SK-N-SH (cell line): ENCODE measurements around the gene TMTC4. TPM values are rescaled to one million over a fixed set of nuclear protein-coding genes. Genes with fewer than 3 reads are reported as not detected.

Experiments
- CTCF ChIA-PET: fragments of 300-600, 350-600 bp; formaldehyde crosslinking; extraction: SDS; loops from one replicate; lab custom pipeline; 2021; lab: Yijun Ruan, JAX
- POLR2A ChIA-PET: fragments of 350-600 bp; sonication (Branson Sonifier 250); formaldehyde crosslinking; extraction: SDS; loops from one replicate; lab custom pipeline; 2020; ENCODE audit warnings: antibody characterized with exemption, inconsistent platforms; lab: Yijun Ruan, JAX
- DNase-seq: peaks from one replicate; pipeline ENCODE4 v3.0.0; 2012
- H2AFZ ChIP-seq: fragments of 200-600 bp; sonication (generic); 2 replicates; pipeline ENCODE4 v1.8.1; 2016; ENCODE audit warnings: antibody characterized with exemption, mild to moderate bottlenecking, low read depth
- H3F3A ChIP-seq: fragments of 200-600 bp; sonication (generic); replicated peaks from 2 replicates; pipeline ENCODE3; 2016; ENCODE audit warnings: antibody characterized with exemption, mild to moderate bottlenecking; ENCODE audit not compliant: insufficient read depth
- H3K27ac ChIP-seq, 2 experiments: fragments of 200-500 bp in 1 of 2; fragments of 200-600 bp in 1 of 2; sonication (Bioruptor generic) in 1 of 2; sonication (generic), shearing (Covaris generic) in 1 of 2; 2 replicates each; pipeline versions ENCODE4 v1.5.1 to v1.6.1; 2014 to 2016; ENCODE audit warnings: low read depth in 2 of 2, inconsistent platforms in 1 of 2, low read length in 1 of 2, mild to moderate bottlenecking in 1 of 2, mixed read lengths in 1 of 2
- H3K27me3 ChIP-seq: fragments of 200-600 bp; sonication (generic), shearing (Covaris generic); 2 replicates; pipeline ENCODE4 v1.6.1; 2016; ENCODE audit warnings: mixed run types; ENCODE audit not compliant: insufficient read depth
- H3K36me3 ChIP-seq, 2 experiments: fragments of 200-500 bp in 1 of 2; fragments of 200-600 bp in 1 of 2; sonication (Bioruptor generic) in 1 of 2; sonication (generic) in 1 of 2; replicated peaks in 1 of 2; 2 replicates each; pipeline versions ENCODE3 to v1.5.1; 2014 to 2016; ENCODE audit warnings: low read length in 1 of 2, mild to moderate bottlenecking in 1 of 2; ENCODE audit not compliant: insufficient read depth in 2 of 2, control insufficient read depth in 1 of 2
- H3K4me1 ChIP-seq, 2 experiments: fragments of 200-500 bp in 1 of 2; fragments of 200-600 bp in 1 of 2; sonication (Bioruptor generic) in 1 of 2; sonication (generic), shearing (Covaris generic) in 1 of 2; 2 replicates each; pipeline versions ENCODE4 v1.5.1 to v1.6.1; 2014 to 2016; ENCODE audit warnings: low read depth in 1 of 2, low read length in 1 of 2, mixed run types in 1 of 2; ENCODE audit not compliant: insufficient read depth in 2 of 2, control insufficient read depth in 1 of 2
- H3K4me2 ChIP-seq: fragments of 200-600 bp; sonication (generic), shearing (Covaris generic); 2 replicates; pipeline ENCODE4 v1.6.1; 2017; ENCODE audit warnings: mixed run types
- H3K4me3 ChIP-seq, 2 experiments: fragments of 200-500 bp in 1 of 2; fragments of 200-600 bp in 1 of 2; sonication (Bioruptor generic) in 1 of 2; sonication (generic), shearing (Covaris generic) in 1 of 2; 2 replicates each; pipeline versions ENCODE4 v1.5.1 to v1.8.1; 2014 to 2016; ENCODE audit warnings: low read depth in 2 of 2, inconsistent platforms in 1 of 2, low read length in 1 of 2, mild to moderate bottlenecking in 1 of 2, mixed read lengths in 1 of 2, moderate library complexity in 1 of 2
- H3K79me2 ChIP-seq: fragments of 200-600 bp; sonication (generic); 2 replicates; pipeline ENCODE4 v1.8.1; 2017; ENCODE audit warnings: mild to moderate bottlenecking; ENCODE audit not compliant: insufficient read depth
- H3K9ac ChIP-seq: fragments of 200-600 bp; sonication (generic); 2 replicates; pipeline ENCODE4 v1.6.1; 2017; ENCODE audit warnings: mixed run types
- H3K9me2 ChIP-seq: fragments of 200-600 bp; sonication (generic); 2 replicates; pipeline ENCODE4 v1.6.1; 2017; ENCODE audit warnings: mixed run types
- H3K9me3 ChIP-seq: fragments of 200-600 bp; sonication (generic); 2 replicates; pipeline ENCODE4 v1.6.1; 2017; ENCODE audit warnings: mixed run types, mild to moderate bottlenecking, moderate library complexity
- H4K20me1 ChIP-seq: fragments of 200-600 bp; sonication (generic); 2 replicates; pipeline ENCODE4 v1.6.1; 2017; ENCODE audit warnings: mild to moderate bottlenecking, mixed run types; ENCODE audit not compliant: insufficient read depth
- CTCF ChIP-seq: fragments of 200-600 bp; sonication (generic); IDR thresholded peaks from 2 replicates; pipeline ENCODE4 v1.6.1; 2017; ENCODE audit warnings: antibody characterized with exemption, mild to moderate bottlenecking, moderate library complexity
- EP300 ChIP-seq, 2 experiments: IDR thresholded peaks; 2 replicates each; pipeline versions ENCODE4 v1.4.0 to v1.6.1; 2012; ENCODE audit warnings: borderline replicate concordance in 1 of 2, low read depth in 1 of 2, low read length in 1 of 2
- EZH2phosphoT487 ChIP-seq: fragments of 200-600 bp; sonication (generic); IDR thresholded peaks from 2 replicates; pipeline ENCODE4 v1.6.1; 2017; ENCODE audit warnings: low read depth, mixed run types, mild to moderate bottlenecking, antibody characterized with exemption, moderate library complexity, borderline replicate concordance
- FOSL2 ChIP-seq: IDR thresholded peaks from 2 replicates; pipeline ENCODE4 v1.4.0; 2012; ENCODE audit warnings: low read depth, mild to moderate bottlenecking, moderate library complexity, borderline replicate concordance
- IRF3 ChIP-seq: fragments of 150-350 bp; IDR thresholded peaks from 2 replicates; pipeline ENCODE4 v1.6.1; 2016; ENCODE audit warnings: mild to moderate bottlenecking, low read depth, low read length
- MEF2A ChIP-seq: IDR thresholded peaks from 2 replicates; pipeline ENCODE4 v1.4.0; 2012; ENCODE audit warnings: low read depth, borderline replicate concordance
- NFIC ChIP-seq: IDR thresholded peaks from 2 replicates; pipeline ENCODE4 v1.4.0; 2012; ENCODE audit warnings: borderline replicate concordance
- RAD21 ChIP-seq: IDR thresholded peaks from 2 replicates; pipeline ENCODE4 v1.6.1; 2012; ENCODE audit warnings: mild to moderate bottlenecking, low read length
- RCOR1 ChIP-seq: fragments of 150-350 bp; IDR thresholded peaks from 2 replicates; pipeline ENCODE4 v1.6.1; 2017; ENCODE audit warnings: antibody characterized with exemption, low read length
- RFX5 ChIP-seq: IDR thresholded peaks from 2 replicates; pipeline ENCODE4 v1.6.1; 2012; ENCODE audit warnings: mild to moderate bottlenecking, improper control_type of control experiment, low read length
- RXRA ChIP-seq: IDR thresholded peaks from 2 replicates; pipeline ENCODE4 v1.4.0; 2012; ENCODE audit warnings: low read depth, mild to moderate bottlenecking, borderline replicate concordance
- SIN3A ChIP-seq: IDR thresholded peaks from 2 replicates; pipeline ENCODE4 v1.6.1; 2012; ENCODE audit warnings: low read depth, mild to moderate bottlenecking, low read length, moderate library complexity, borderline replicate concordance
- SMC3 ChIP-seq: IDR thresholded peaks from 2 replicates; pipeline ENCODE4 v1.6.1; 2012; ENCODE audit warnings: low read depth, low read length, improper control_type of control experiment
- TAF1 ChIP-seq: IDR thresholded peaks from 2 replicates; pipeline ENCODE4 v1.6.1; 2012; ENCODE audit warnings: low read depth, mild to moderate bottlenecking, low read length, moderate library complexity, borderline replicate concordance
- USF1 ChIP-seq: IDR thresholded peaks from 2 replicates; pipeline ENCODE4 v1.4.0; 2012; ENCODE audit warnings: low read depth, borderline replicate concordance
- YY1 ChIP-seq: IDR thresholded peaks from 2 replicates; pipeline ENCODE4 v1.4.0; 2012; ENCODE audit warnings: low read depth, mild to moderate bottlenecking
- ZBTB33 ChIP-seq: IDR thresholded peaks from 2 replicates; pipeline ENCODE4 v1.4.0; 2012; ENCODE audit warnings: low read depth, borderline replicate concordance
- WGBS: methylation state at CpG from one replicate; pipeline ENCODE4 v1.1.6; 2017; ENCODE audit warnings: low lambda C conversion rate; 5-methylcytosine and 5-hydroxymethylcytosine counted together
- polyA plus RNA-seq, 3 experiments: library from polyadenylated mRNA; depleted of rRNA; stranded (reverse); fragments of >200 nt; gene quantifications; 2 replicates each; pipeline ENCODE4 v1.2.3, GENCODE V29; 2012
- TF ChIP-seq, protein P1 (sequence below): IDR thresholded peaks from 2 replicates; pipeline ENCODE4; 2012
- TF ChIP-seq, protein P2 (sequence below): IDR thresholded peaks from 2 replicates; pipeline ENCODE4 v1.4.0; 2012; ENCODE audit warnings: low read depth

The TMTC4 gene
- polyA plus RNA-seq, 1 of the 3 experiments (the other 2 are of a cell fraction), result 22.3 TPM

GRCh38 chr13:100722517-100722916 lies 47.9 kb upstream of the TMTC4 start:
- POLR2A ChIA-PET, result no interaction called here
- Histone ChIP-seq H3K4me1 (no peaks in the 10 kb centered on the region), H3F3A (no peaks in the 10 kb centered on the region), H3K36me3 (no peaks in the 10 kb centered on the region), H3K9ac (no peak overlapping the region), H3K27me3 (no peaks in the 10 kb centered on the region; the same call in 1 of the 2 replicates), H4K20me1 (no peaks in the 10 kb centered on the region), H3K4me3 (no peak overlapping the region), H3K9me3 (no peaks in the 10 kb centered on the region), H3K4me2 (no peak overlapping the region), H3K9me2 (no peaks in the 10 kb centered on the region)
- WGBS, result 44% methylated on average over 3 of the region's 7 CpGs
- CTCF ChIA-PET, result interaction anchor here (0.7 to 3.7 kb wide), 26 partner anchors 10 to 570 kb away, joined by 3 to 23 read pairs (median 4); no protein-coding TSS in a partner anchor
- TF ChIP-seq EP300 (IDR thresholded peaks at IDR 0.05; ENCODE audit: borderline replicate concordance in 1 of 2, low read depth in 1 of 2, low read length in 1 of 2), result no peak
- TF ChIP-seq CTCF, result no peak
- TF ChIP-seq TAF1, result no peak
- TF ChIP-seq, protein P1, sequence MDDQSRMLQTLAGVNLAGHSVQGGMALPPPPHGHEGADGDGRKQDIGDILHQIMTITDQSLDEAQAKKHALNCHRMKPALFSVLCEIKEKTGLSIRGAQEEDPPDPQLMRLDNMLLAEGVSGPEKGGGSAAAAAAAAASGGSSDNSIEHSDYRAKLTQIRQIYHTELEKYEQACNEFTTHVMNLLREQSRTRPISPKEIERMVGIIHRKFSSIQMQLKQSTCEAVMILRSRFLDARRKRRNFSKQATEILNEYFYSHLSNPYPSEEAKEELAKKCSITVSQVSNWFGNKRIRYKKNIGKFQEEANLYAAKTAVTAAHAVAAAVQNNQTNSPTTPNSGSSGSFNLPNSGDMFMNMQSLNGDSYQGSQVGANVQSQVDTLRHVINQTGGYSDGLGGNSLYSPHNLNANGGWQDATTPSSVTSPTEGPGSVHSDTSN, result no peak
- TF ChIP-seq RAD21, result no peak
- no peak for TF ChIP-seq SMC3
- TF ChIP-seq IRF3, result no peak
- TF ChIP-seq ZBTB33, result no peak
- TF ChIP-seq NFIC, result no peak
- no peak for TF ChIP-seq YY1
- TF ChIP-seq, protein P2, sequence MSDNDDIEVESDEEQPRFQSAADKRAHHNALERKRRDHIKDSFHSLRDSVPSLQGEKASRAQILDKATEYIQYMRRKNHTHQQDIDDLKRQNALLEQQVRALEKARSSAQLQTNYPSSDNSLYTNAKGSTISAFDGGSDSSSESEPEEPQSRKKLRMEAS, result no peak
- TF ChIP-seq FOSL2, result no peak
- TF ChIP-seq RFX5, result no peak
- TF ChIP-seq MEF2A, result no peak
- no peak for TF ChIP-seq RCOR1
- TF ChIP-seq USF1, result no peak
- TF ChIP-seq SIN3A, result no peak
- no peak for TF ChIP-seq EZH2phosphoT487
- TF ChIP-seq RXRA, result no peak
- TF ChIP-seq, all 33 proteins: peak for 0
- Histone ChIP-seq H2AFZ (no peak overlapping the region), H3K79me2 (no peaks in the 10 kb centered on the region), H3K27ac (no peak overlapping the region)
- no peak for DNase-seq
